HCT116 (cell line): ENCODE data around the gene TNRC18.

Experiments used
- EZH2 ChIP-seq: fragments of 200-600 bp; sonication (generic); IDR thresholded peaks from 2 replicates; pipeline ENCODE4 v1.6.1; 2017; ENCODE audit warnings: antibody characterized with exemption, mixed run types
- JUND ChIP-seq: IDR thresholded peaks from 2 replicates; pipeline ENCODE4 v1.6.1; 2012
- POLR2A ChIP-seq: IDR thresholded peaks from 2 replicates; pipeline ENCODE4 v1.7.0; 2011; ENCODE audit warnings: borderline replicate concordance; ENCODE audit not compliant: insufficient read depth, insufficient read length; ENCODE audit errors: extremely low read depth
- POLR2AphosphoS5 ChIP-seq: IDR thresholded peaks from 2 replicates; pipeline ENCODE4 v1.6.1; 2011; ENCODE audit warnings: mild to moderate bottlenecking, low read depth, low read length, moderate library complexity
- SIN3A ChIP-seq: IDR thresholded peaks from 2 replicates; pipeline ENCODE4 v1.6.1; 2012; ENCODE audit warnings: low read depth
- SP1 ChIP-seq: IDR thresholded peaks from 2 replicates; pipeline ENCODE4 v1.6.1; 2012; ENCODE audit warnings: low read depth
- YY1 ChIP-seq: IDR thresholded peaks from 2 replicates; pipeline ENCODE4 v1.6.1; 2011; ENCODE audit warnings: low read length, low read depth, moderate library complexity, mild to moderate bottlenecking; ENCODE audit not compliant: insufficient replicate concordance; ENCODE audit errors: extremely low read depth
- ZFX ChIP-seq: fragments of 450-650 bp; IDR thresholded peaks from 2 replicates; pipeline ENCODE4 v1.6.1; 2017
- ZNF274 ChIP-seq: fragments of 200-500 bp; sonication (Bioruptor generic); IDR thresholded peaks from 2 replicates; pipeline ENCODE4 v1.6.1; 2014; ENCODE audit warnings: mild to moderate bottlenecking, low read depth, low read length, inconsistent platforms
- TF ChIP-seq, protein P1 (sequence below), 3 experiments: fragments of 200-600 bp in 1 of 3; sonication (generic) in 1 of 3; IDR thresholded peaks in 2 of 3; conservative IDR thresholded peaks in 1 of 3; 2 replicates each; pipeline ENCODE4 v1.5.1; 2012 to 2017; ENCODE audit warnings: low read depth in 2 of 3, low read length in 2 of 3, antibody characterized with exemption in 1 of 3, borderline replicate concordance in 1 of 3, control low read depth in 1 of 3, mild to moderate bottlenecking in 1 of 3, mixed read lengths in 1 of 3, mixed run types in 1 of 3, moderate library complexity in 1 of 3; ENCODE audit not compliant: insufficient read depth in 1 of 3

- TF ChIP-seq POLR2A (no peak), EZH2 (no peak), POLR2AphosphoS5 (no peak), ZFX (no peak), ZNF274 (no peak), YY1 (no peak), SP1 (no peak), JUND (no peak), SIN3A (no peak)
- TF ChIP-seq, protein P1, sequence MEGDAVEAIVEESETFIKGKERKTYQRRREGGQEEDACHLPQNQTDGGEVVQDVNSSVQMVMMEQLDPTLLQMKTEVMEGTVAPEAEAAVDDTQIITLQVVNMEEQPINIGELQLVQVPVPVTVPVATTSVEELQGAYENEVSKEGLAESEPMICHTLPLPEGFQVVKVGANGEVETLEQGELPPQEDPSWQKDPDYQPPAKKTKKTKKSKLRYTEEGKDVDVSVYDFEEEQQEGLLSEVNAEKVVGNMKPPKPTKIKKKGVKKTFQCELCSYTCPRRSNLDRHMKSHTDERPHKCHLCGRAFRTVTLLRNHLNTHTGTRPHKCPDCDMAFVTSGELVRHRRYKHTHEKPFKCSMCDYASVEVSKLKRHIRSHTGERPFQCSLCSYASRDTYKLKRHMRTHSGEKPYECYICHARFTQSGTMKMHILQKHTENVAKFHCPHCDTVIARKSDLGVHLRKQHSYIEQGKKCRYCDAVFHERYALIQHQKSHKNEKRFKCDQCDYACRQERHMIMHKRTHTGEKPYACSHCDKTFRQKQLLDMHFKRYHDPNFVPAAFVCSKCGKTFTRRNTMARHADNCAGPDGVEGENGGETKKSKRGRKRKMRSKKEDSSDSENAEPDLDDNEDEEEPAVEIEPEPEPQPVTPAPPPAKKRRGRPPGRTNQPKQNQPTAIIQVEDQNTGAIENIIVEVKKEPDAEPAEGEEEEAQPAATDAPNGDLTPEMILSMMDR (IDR thresholded peaks at IDR 0.05 in 2 of 3, conservative IDR thresholded peaks at IDR 0.05 in 1 of 3; ENCODE audit: borderline replicate concordance in 1 of 3, insufficient read depth in 1 of 3, low read depth in 2 of 3, low read length in 2 of 3) = no peak
Measured at GRCh38 chr7:5350174-5350463, 73.5 kb downstream of the TNRC18 start.
